Measurements from ENCODE around the gene ASPSCR1.

DNA sequence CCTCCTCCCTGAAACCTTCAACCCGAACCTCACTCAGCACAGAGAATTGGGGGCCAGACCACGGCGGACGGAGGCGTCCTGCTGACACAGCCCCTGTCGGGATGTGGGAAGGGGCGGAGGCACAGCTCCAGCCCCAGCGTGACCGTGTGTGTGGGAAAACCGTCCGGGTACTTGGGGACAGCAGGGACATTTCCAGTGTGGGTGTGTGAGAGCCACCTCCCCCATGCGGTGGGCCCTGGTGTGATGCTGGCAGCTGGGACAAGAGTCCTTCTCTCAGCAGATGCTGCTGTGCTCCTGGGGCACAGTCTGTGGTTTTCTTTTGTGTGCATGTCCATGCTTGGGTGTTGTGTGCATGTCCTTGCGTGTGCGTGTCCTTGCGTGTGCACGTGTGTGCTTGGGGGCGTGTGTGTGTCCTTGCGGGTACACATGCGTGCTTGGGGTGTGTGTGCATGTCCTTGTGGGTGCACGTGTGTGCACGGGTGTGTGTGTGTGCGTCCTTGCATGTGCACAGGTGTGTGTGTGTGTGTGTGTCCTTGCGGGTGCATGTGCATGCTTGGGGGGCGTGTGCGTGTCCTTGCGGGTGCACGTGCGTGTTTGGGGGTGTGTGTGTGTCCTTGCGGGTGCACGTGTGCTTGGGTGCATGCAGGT, 28.4 kb downstream of the ASPSCR1 start:
- TF ChIP-seq, protein P1, sequence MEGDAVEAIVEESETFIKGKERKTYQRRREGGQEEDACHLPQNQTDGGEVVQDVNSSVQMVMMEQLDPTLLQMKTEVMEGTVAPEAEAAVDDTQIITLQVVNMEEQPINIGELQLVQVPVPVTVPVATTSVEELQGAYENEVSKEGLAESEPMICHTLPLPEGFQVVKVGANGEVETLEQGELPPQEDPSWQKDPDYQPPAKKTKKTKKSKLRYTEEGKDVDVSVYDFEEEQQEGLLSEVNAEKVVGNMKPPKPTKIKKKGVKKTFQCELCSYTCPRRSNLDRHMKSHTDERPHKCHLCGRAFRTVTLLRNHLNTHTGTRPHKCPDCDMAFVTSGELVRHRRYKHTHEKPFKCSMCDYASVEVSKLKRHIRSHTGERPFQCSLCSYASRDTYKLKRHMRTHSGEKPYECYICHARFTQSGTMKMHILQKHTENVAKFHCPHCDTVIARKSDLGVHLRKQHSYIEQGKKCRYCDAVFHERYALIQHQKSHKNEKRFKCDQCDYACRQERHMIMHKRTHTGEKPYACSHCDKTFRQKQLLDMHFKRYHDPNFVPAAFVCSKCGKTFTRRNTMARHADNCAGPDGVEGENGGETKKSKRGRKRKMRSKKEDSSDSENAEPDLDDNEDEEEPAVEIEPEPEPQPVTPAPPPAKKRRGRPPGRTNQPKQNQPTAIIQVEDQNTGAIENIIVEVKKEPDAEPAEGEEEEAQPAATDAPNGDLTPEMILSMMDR (IDR thresholded peaks at IDR 0.05), result no peak
- TF ChIP-seq POLR2A (IDR thresholded peaks at IDR 0.05), result no peak
